ENCODE results near the gene RASSF10.

The RASSF10 gene

GRCh38 chr11:13008625-13009475 lies at the start of gene RASSF10:
Gene RASSF10, plus strand, starts transcription at chr11:13009316. Its CDS starts 261 bp downstream, at chr11:13009577.
- DNase-seq (ENCODE audit: low spot score): peak; percentile 22

- DNase-seq (ENCODE audit: low spot score): no peak
Observed at GRCh38 chr11:12961615-12962014, 47.5 kb upstream of the RASSF10 start.

- no peak for DNase-seq (ENCODE audit: low spot score)
Observed at GRCh38 chr11:12962306-12962705, 46.8 kb upstream of the RASSF10 start.

GRCh38 chr11:12963051-12963450 lies 46.1 kb upstream of the RASSF10 start:
- DNase-seq (ENCODE audit: low spot score): no peak

GRCh38 chr11:12963792-12964536 lies 45.2 kb upstream of the RASSF10 start:
- DNase-seq (ENCODE audit: low spot score): peak; percentile 75

- no peak for DNase-seq (ENCODE audit: low spot score)
Observed at GRCh38 chr11:12964650-12965049, 44.5 kb upstream of the RASSF10 start.

GRCh38 chr11:12966002-12966401 lies 43.1 kb upstream of the RASSF10 start:
- no peak for DNase-seq (ENCODE audit: low spot score)

GRCh38 chr11:12968101-12968500 lies 41.0 kb upstream of the RASSF10 start:
- no peak for DNase-seq (ENCODE audit: low spot score)

GRCh38 chr11:12968826-12969225 lies 40.3 kb upstream of the RASSF10 start:
- DNase-seq (ENCODE audit: low spot score): no peak

- DNase-seq (ENCODE audit: low spot score): no peak
Observed at GRCh38 chr11:12971955-12972354, 37.2 kb upstream of the RASSF10 start.

- no peak for DNase-seq (ENCODE audit: low spot score)
Observed at GRCh38 chr11:12973528-12974181, 35.5 kb upstream of the RASSF10 start.

GRCh38 chr11:12975195-12975594 lies 33.9 kb upstream of the RASSF10 start:
- no peak for DNase-seq (ENCODE audit: low spot score)

- no peak for DNase-seq (ENCODE audit: low spot score)
Observed at GRCh38 chr11:12979928-12980689, 29.0 kb upstream of the RASSF10 start.

GRCh38 chr11:12981676-12982522 lies 27.2 kb upstream of the RASSF10 start:
- DNase-seq (ENCODE audit: low spot score): no peak

- no peak for DNase-seq (ENCODE audit: low spot score)
Observed at GRCh38 chr11:12983336-12983735, 25.8 kb upstream of the RASSF10 start.

GRCh38 chr11:12986194-12986898 lies 22.8 kb upstream of the RASSF10 start:
- DNase-seq (ENCODE audit: low spot score): no peak

- no peak for DNase-seq (ENCODE audit: low spot score)
Observed at GRCh38 chr11:12989428-12990161, 19.5 kb upstream of the RASSF10 start.

- DNase-seq (ENCODE audit: low spot score): no peak
Observed at GRCh38 chr11:12990162-12990480, 19.0 kb upstream of the RASSF10 start.

GRCh38 chr11:12991426-12991825 lies 17.7 kb upstream of the RASSF10 start:
- no peak for DNase-seq (ENCODE audit: low spot score)

GRCh38 chr11:12993626-12994025 lies 15.5 kb upstream of the RASSF10 start:
- DNase-seq (ENCODE audit: low spot score): no peak

All from germinal center (tissue), 1 donor.